Tibial artery (tissue), 4 donors: ENCODE data around the gene VPS13C.

Experiments used
- DNase-seq, 2 donors: peaks; one replicate each; pipeline ENCODE4 v3.0.0-alpha.2; 2019
- H3K27ac ChIP-seq, 2 donors: fragments of 200-600 bp; sonication (generic) in 1 of 2; 1 replicate in 1 of 2; 2 replicates in 1 of 2; pipeline ENCODE4 v1.5.1; 2018 to 2019; ENCODE audit warnings: mild to moderate bottlenecking in 1 of 2
- H3K27me3 ChIP-seq, 2 donors: fragments of 200-600 bp; sonication (generic) in 1 of 2; one replicate each; pipeline versions ENCODE4 v1.5.1 to v1.6.0; 2016 to 2019
- H3K36me3 ChIP-seq, 3 donors: fragments of 200-600 bp; sonication (generic) in 2 of 3; one replicate each; pipeline ENCODE4 v1.5.1; 2016 to 2019; ENCODE audit warnings: mild to moderate bottlenecking in 2 of 3
- H3K4me1 ChIP-seq, 4 donors: fragments of 200-600 bp; sonication (generic) in 2 of 4; 1 replicate in 3 of 4; 2 replicates in 1 of 4; pipeline ENCODE4 v1.5.1; 2016 to 2019
- H3K4me3 ChIP-seq, 2 donors: fragments of 200-600 bp; sonication (generic) in 1 of 2; 1 replicate in 1 of 2; 2 replicates in 1 of 2; pipeline ENCODE4 v1.5.1; 2018 to 2019; ENCODE audit warnings: mild to moderate bottlenecking in 2 of 2
- H3K9me3 ChIP-seq, 3 donors: fragments of 200-600 bp; sonication (generic) in 1 of 3; one replicate each; pipeline ENCODE4 v1.5.1; 2016 to 2019
- intact Hi-C: fragments of 100-400 bp; cut with DNase I; formaldehyde crosslinking; loops from one replicate; pipeline ENCODE4 v1.15.0; 2023; ENCODE audit warnings: low total_unique reads
- TF ChIP-seq, protein P1 (sequence below), 2 experiments: fragments of 200-600 bp in 1 of 2; fragments of 450-650 bp in 1 of 2; IDR thresholded peaks; one replicate each; pipeline ENCODE4 v1.5.1; 2017 to 2019; ENCODE audit warnings: antibody characterized with exemption in 2 of 2, mild to moderate bottlenecking in 1 of 2, moderate library complexity in 1 of 2

VPS13C gene

DNA sequence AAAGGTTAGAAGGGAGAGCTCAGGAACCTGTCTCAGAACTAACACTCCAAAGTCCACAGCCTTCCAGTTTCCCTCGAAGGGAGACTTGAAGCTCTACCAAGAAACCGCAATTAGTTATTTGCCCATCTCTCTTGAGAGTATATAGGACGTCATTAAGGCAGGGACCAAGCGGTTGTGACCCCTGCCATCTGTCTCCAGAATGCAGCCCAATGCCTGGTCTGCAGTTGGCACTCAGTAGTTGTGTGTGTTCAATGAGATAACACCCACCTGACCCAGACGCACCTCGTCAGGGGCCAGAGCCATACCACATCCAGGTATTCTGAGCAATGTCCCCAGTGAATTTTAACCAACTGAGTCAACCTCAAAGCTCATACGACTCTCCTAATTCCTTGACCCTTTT lies 251.0 kb downstream of the VPS13C start:
- no peak overlapping the region for H3K4me3 ChIP-seq
- intact Hi-C loops, result no loop called here
- no peaks in the 10 kb centered on the region for H3K36me3 ChIP-seq
- H3K4me1 ChIP-seq, result no peaks in the 10 kb centered on the region
- peaks cover 0 to 12% of the 10 kb centered on the region in 2 donors for H3K27me3 ChIP-seq
- no peak for DNase-seq
- H3K27ac ChIP-seq, result no peak overlapping the region
- TF ChIP-seq, protein P1, sequence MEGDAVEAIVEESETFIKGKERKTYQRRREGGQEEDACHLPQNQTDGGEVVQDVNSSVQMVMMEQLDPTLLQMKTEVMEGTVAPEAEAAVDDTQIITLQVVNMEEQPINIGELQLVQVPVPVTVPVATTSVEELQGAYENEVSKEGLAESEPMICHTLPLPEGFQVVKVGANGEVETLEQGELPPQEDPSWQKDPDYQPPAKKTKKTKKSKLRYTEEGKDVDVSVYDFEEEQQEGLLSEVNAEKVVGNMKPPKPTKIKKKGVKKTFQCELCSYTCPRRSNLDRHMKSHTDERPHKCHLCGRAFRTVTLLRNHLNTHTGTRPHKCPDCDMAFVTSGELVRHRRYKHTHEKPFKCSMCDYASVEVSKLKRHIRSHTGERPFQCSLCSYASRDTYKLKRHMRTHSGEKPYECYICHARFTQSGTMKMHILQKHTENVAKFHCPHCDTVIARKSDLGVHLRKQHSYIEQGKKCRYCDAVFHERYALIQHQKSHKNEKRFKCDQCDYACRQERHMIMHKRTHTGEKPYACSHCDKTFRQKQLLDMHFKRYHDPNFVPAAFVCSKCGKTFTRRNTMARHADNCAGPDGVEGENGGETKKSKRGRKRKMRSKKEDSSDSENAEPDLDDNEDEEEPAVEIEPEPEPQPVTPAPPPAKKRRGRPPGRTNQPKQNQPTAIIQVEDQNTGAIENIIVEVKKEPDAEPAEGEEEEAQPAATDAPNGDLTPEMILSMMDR (IDR thresholded peaks at IDR 0.05), result no peak
- H3K9me3 ChIP-seq, result no peaks in the 10 kb centered on the region

DNA sequence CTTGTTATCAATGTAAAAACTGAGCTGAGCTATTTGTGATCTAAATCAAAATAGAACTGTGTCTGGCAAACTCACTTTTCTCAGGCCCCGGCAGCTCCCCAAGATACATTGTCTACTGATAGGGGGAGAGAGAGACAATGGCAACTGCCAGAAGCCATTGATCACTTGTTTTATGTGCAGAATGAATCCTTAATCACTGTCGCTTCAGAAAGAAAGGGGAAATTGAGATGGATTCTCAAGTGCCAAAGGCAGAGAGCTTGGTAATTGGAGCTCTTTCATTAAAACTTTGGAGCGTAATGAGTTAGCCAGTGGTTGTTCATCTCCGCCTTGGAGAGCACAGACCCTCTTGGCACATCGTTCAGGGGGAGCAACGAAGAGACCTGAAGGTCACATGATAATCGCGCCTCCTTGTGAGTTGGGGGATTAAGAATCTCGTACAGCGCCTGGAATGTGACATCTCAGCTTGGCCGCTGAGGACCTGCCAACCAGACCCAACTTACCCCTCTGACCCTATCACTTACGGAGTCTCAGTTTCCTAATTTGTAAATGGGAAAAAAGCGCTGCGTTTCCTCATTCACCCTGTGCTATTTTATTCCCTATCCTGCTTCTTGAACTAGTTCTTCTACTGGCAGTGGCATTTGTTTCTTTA lies 252.8 kb downstream of the VPS13C start:
- TF ChIP-seq, protein P1 (IDR thresholded peaks at IDR 0.05), result no peak
- intact Hi-C loops, result no loop called here
- Histone ChIP-seq H3K4me3 (no peak overlapping the region), H3K27ac (no peak overlapping the region), H3K27me3 (peaks cover 0 to 11% of the 10 kb centered on the region in 2 donors), H3K9me3 (no peaks in the 10 kb centered on the region), H3K36me3 (no peaks in the 10 kb centered on the region), H3K4me1 (no peaks in the 10 kb centered on the region)
- no peak for DNase-seq
